ENCODE measurements around the gene EIF2S3B. TPM values are rescaled to one million over a fixed set of nuclear protein-coding genes. Genes with fewer than 3 reads are reported as not detected.

EIF2S3B gene
- total RNA-seq, 2 experiments from 2014 or later: 1.1 to 1.2 TPM

DNA sequence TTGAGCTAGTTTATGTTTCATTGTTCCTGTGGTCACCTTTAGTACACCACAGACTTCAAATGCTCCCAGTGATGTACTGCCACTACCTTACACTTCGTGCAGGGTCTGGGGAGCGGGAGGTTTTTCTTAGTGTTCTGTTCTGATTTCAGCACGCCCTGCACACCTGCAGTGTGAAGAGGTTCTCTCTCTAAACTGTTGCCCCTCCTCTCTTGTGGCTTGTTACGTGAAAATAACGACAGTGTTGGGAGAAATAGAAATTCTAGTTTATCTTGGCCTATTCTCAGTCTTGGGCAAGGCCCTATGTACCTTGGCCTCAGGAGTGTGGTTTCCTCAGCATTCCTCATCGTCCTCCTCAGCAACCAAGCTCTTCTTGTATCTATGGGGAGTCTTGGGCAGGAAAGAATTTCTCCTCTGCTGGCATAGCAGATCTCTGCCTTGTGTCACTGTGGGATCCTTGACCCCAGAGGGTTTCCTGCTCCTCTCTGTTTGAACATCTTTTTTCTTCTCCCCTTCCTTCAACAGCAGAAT is 48.6 kb downstream of the EIF2S3B start:
- H3K27ac ChIP-seq (ENCODE audit: low read depth in 1 of 2, low read length in 2 of 2): no peak overlapping the region
- ATAC-seq (ENCODE audit: poor library complexity) (peak; percentile 39), DNase-seq (peak in 1 of 14 experiments; percentile 74)
- Mint-ChIP-seq H3K36me3 (ENCODE audit: low read depth) (no peaks in the 10 kb centered on the region), H3K4me3 (peak overlapping the region; percentile 46), H3K4me1 (ENCODE audit: low read depth) (peaks cover 15% of the 10 kb centered on the region), H3K27me3 (no peaks in the 10 kb centered on the region), H3K27ac (peak overlapping the region; percentile 59), H3K9me3 (no peaks in the 10 kb centered on the region)
- peaks cover 0 to 5% of the 10 kb centered on the region in 2 experiments for H3K9me3 ChIP-seq (ENCODE audit: control insufficient read depth in 1 of 2, insufficient read depth in 1 of 2, low read length in 2 of 2)
- intact Hi-C loops (cut with DNase I, micrococcal nuclease): no loop called here
- CTCF ChIA-PET: interaction anchor here (0.7 kb wide), 1 partner anchor 8 kb away, joined by 3 read pairs; no protein-coding TSS in a partner anchor
- no peaks in the 10 kb centered on the region for H3K4me1 ChIP-seq (ENCODE audit: insufficient read depth, low read length)
- TF ChIP-seq CTCF (IDR thresholded peaks at IDR 0.05): no peak
- H3K36me3 ChIP-seq (ENCODE audit: insufficient read depth, low read length): no peaks in the 10 kb centered on the region
- no peak overlapping the region for H3K4me3 ChIP-seq (ENCODE audit: low read length)
- POLR2A ChIA-PET: interaction anchor here (0.6 to 1.3 kb wide), 2 partner anchors 59 to 346 kb away, joined by 3 read pairs; no protein-coding TSS in a partner anchor
- no peaks in the 10 kb centered on the region for H3K27me3 ChIP-seq (ENCODE audit: control insufficient read depth in 1 of 2, insufficient read depth in 2 of 2, low read length in 2 of 2)

- no peaks in the 10 kb centered on the region for H3K36me3 Mint-ChIP-seq (ENCODE audit: low read depth)
- H3K9me3 ChIP-seq (ENCODE audit: control insufficient read depth in 1 of 2, insufficient read depth in 1 of 2, low read length in 2 of 2): peaks cover 0 to 5% of the 10 kb centered on the region in 2 experiments
- H3K27me3 ChIP-seq (ENCODE audit: control insufficient read depth in 1 of 2, insufficient read depth in 2 of 2, low read length in 2 of 2): no peaks in the 10 kb centered on the region
- TF ChIP-seq CTCF (IDR thresholded peaks at IDR 0.05): no peak
- H3K36me3 ChIP-seq (ENCODE audit: insufficient read depth, low read length): no peaks in the 10 kb centered on the region
- ChIA-PET POLR2A (interaction anchor here (1.3 kb wide), 1 partner anchor 59 kb away, joined by 3 read pairs; no protein-coding TSS in a partner anchor), CTCF (no interaction called here)
- H3K4me1 Mint-ChIP-seq (ENCODE audit: low read depth): peaks cover 18% of the 10 kb centered on the region
- no peak overlapping the region for H3K27ac ChIP-seq (ENCODE audit: low read depth in 1 of 2, low read length in 2 of 2)
- H3K4me3 ChIP-seq (ENCODE audit: low read length): no peak overlapping the region
- ATAC-seq (ENCODE audit: poor library complexity): peak; percentile 43
- no peaks in the 10 kb centered on the region for H3K9me3 Mint-ChIP-seq
- no peaks in the 10 kb centered on the region for H3K27me3 Mint-ChIP-seq
- DNase-seq: peak in 2 of 14 experiments; percentile 14 to 67
- peak overlapping the region; percentile 58 for H3K4me3 Mint-ChIP-seq
- intact Hi-C loops (cut with DNase I, micrococcal nuclease): no loop called here
- H3K27ac Mint-ChIP-seq: peak overlapping the region; percentile 59
- no peaks in the 10 kb centered on the region for H3K4me1 ChIP-seq (ENCODE audit: insufficient read depth, low read length)
Measured at GRCh38 chr12:10554756-10555481, 49.2 kb downstream of the EIF2S3B start.

DNA sequence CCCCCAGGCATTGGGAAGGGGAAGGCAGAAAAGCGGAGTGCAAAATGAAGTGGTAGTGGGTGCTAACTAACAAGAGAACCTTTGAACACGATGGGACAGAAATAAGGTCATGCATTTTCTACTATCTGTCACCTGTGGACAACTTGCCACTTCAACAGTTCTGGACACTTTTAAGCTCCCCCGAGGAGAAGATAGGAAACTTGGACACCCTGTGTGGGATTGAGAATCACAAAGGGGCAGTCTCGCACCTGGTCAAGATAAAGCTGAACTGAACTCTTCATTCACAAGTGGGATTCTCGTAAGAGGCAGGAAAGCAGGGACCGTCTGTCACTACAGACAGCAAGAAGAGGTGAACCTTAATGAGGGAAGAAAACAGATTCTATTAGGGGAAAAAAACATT is 51.6 kb downstream of the EIF2S3B start:
- Histone ChIP-seq H3K4me3 (ENCODE audit: low read length) (no peak overlapping the region), H3K27ac (ENCODE audit: low read depth in 1 of 2, low read length in 2 of 2) (no peak overlapping the region), H3K9me3 (ENCODE audit: control insufficient read depth in 1 of 2, insufficient read depth in 1 of 2, low read length in 2 of 2) (no peaks in the 10 kb centered on the region), H3K36me3 (ENCODE audit: insufficient read depth, low read length) (no peaks in the 10 kb centered on the region), H3K27me3 (ENCODE audit: control insufficient read depth in 1 of 2, insufficient read depth in 2 of 2, low read length in 2 of 2) (no peaks in the 10 kb centered on the region), H3K4me1 (ENCODE audit: insufficient read depth, low read length) (no peaks in the 10 kb centered on the region)
- DNase-seq (no peak), ATAC-seq (ENCODE audit: poor library complexity) (no peak)
- Mint-ChIP-seq H3K4me3 (no peak overlapping the region), H3K4me1 (ENCODE audit: low read depth) (peaks cover 18% of the 10 kb centered on the region), H3K9me3 (no peaks in the 10 kb centered on the region), H3K27me3 (peaks cover 3% of the 10 kb centered on the region), H3K27ac (no peak overlapping the region), H3K36me3 (ENCODE audit: low read depth) (no peaks in the 10 kb centered on the region)
- intact Hi-C loops (cut with DNase I, micrococcal nuclease): no loop called here
- CTCF ChIA-PET: no interaction called here
- no peak for TF ChIP-seq CTCF (IDR thresholded peaks at IDR 0.05)
- POLR2A ChIA-PET: no interaction called here
